ENCODE measurements around the gene FBXL5. TPM values are rescaled to one million over a fixed set of nuclear protein-coding genes. Genes with fewer than 3 reads are reported as not detected.

The FBXL5 gene
- total RNA-seq, 1 donor from 2014 or later, result 32.1 TPM

GRCh38 chr4:15667006-15667405, 11.8 kb upstream of the FBXL5 start:
- DNase-seq, result no peak
- Mint-ChIP-seq H3K9me3 (no peaks in the 10 kb centered on the region), H3K36me3 (ENCODE audit: low read depth) (no peaks in the 10 kb centered on the region), H3K4me3 (no peak overlapping the region), H3K27ac (no peak overlapping the region), H3K27me3 (no peaks in the 10 kb centered on the region), H3K4me1 (peaks cover 19% of the 10 kb centered on the region)
- ATAC-seq (ENCODE audit: low read depth), result no peak
- CTCF ChIA-PET, result no interaction called here
- TF ChIP-seq CTCF (IDR thresholded peaks at IDR 0.05), result no peak
- POLR2A ChIA-PET, result interaction anchor here (0.6 kb wide), 1 partner anchor 12 kb away, joined by 3 read pairs; the partner anchor contains the start of gene FBXL5
- intact Hi-C loops (cut with micrococcal nuclease), result no loop called here

GRCh38 chr4:15665753-15666365, 10.7 kb upstream of the FBXL5 start:
- no peak overlapping the region for H3K27ac Mint-ChIP-seq
- no peak for DNase-seq

GRCh38 chr4:15659768-15660570, 4.8 kb upstream of the FBXL5 start:
- no peak for DNase-seq
- no peak for TF ChIP-seq CTCF (IDR thresholded peaks at IDR 0.05)
- Mint-ChIP-seq H3K9me3 (no peaks in the 10 kb centered on the region), H3K4me1 (peaks cover 6% of the 10 kb centered on the region), H3K4me3 (no peak overlapping the region), H3K36me3 (ENCODE audit: low read depth) (peaks cover 2% of the 10 kb centered on the region), H3K27ac (no peak overlapping the region), H3K27me3 (no peaks in the 10 kb centered on the region)
- POLR2A ChIA-PET, result no interaction called here
- CTCF ChIA-PET, result no interaction called here
- intact Hi-C loops (cut with micrococcal nuclease), result loop anchor here (10.0 kb wide), 1 partner anchor 785 kb away; no protein-coding TSS in a partner anchor
- ATAC-seq (ENCODE audit: low read depth), result no peak

More at GRCh38 chr4:15665753-15666365, 10.7 kb upstream of the FBXL5 start:
- H3K4me3 Mint-ChIP-seq, result no peak overlapping the region
- H3K27me3 Mint-ChIP-seq, result no peaks in the 10 kb centered on the region
- no peaks in the 10 kb centered on the region for H3K36me3 Mint-ChIP-seq (ENCODE audit: low read depth)
- no peaks in the 10 kb centered on the region for H3K9me3 Mint-ChIP-seq
- ATAC-seq (ENCODE audit: low read depth), result no peak
- TF ChIP-seq CTCF (IDR thresholded peaks at IDR 0.05), result no peak
- ChIA-PET CTCF (no interaction called here), POLR2A (no interaction called here)
- peaks cover 9% of the 10 kb centered on the region for H3K4me1 Mint-ChIP-seq
- intact Hi-C loops (cut with micrococcal nuclease), result no loop called here

GRCh38 chr4:15658781-15659180, 3.6 kb upstream of the FBXL5 start:
- intact Hi-C loops (cut with micrococcal nuclease), result loop anchor here (1.0 to 10.0 kb wide), 2 partner anchors 10 to 784 kb away; no protein-coding TSS in a partner anchor
- ChIA-PET POLR2A (no interaction called here), CTCF (no interaction called here)
- H3K4me1 Mint-ChIP-seq, result peaks cover 15% of the 10 kb centered on the region
- peaks cover 5% of the 10 kb centered on the region for H3K36me3 Mint-ChIP-seq (ENCODE audit: low read depth)
- no peak for DNase-seq
- no peak overlapping the region for H3K4me3 Mint-ChIP-seq
- H3K27me3 Mint-ChIP-seq, result no peaks in the 10 kb centered on the region
- no peaks in the 10 kb centered on the region for H3K9me3 Mint-ChIP-seq
- no peak overlapping the region for H3K27ac Mint-ChIP-seq
- no peak for ATAC-seq (ENCODE audit: low read depth)
- no peak for TF ChIP-seq CTCF (IDR thresholded peaks at IDR 0.05)

GRCh38 chr4:15658136-15658770, 3.1 kb upstream of the FBXL5 start:
- Mint-ChIP-seq H3K27ac (no peak overlapping the region), H3K4me1 (peaks cover 20% of the 10 kb centered on the region), H3K27me3 (no peaks in the 10 kb centered on the region), H3K9me3 (no peaks in the 10 kb centered on the region), H3K36me3 (ENCODE audit: low read depth) (peaks cover 5% of the 10 kb centered on the region), H3K4me3 (no peak overlapping the region)
- CTCF ChIA-PET, result no interaction called here
- DNase-seq (no peak), ATAC-seq (ENCODE audit: low read depth) (no peak)
- intact Hi-C loops (cut with micrococcal nuclease), result loop anchor here (1.0 to 10.0 kb wide), 2 partner anchors 10 to 783 kb away; no protein-coding TSS in a partner anchor
- no peak for TF ChIP-seq CTCF (IDR thresholded peaks at IDR 0.05)
- POLR2A ChIA-PET, result interaction anchor here (1.5 kb wide), 1 partner anchor 23 kb away, joined by 4 read pairs; the partner anchor contains the start of gene FAM200B

Measured in activated B cell treated with CpG ODN at 0.5 μM for 24 hours (primary cell).